HG02798 (cell line): ENCODE measurements around the gene GDF10.

Experiments
- ATAC-seq: cut with Tn5 transposase; IDR thresholded peaks from one replicate; pipeline ENCODE4 v1.9.1; 2021; ENCODE audit warnings: mild to moderate bottlenecking; ENCODE audit not compliant: unreplicated experiment, poor library complexity

The GDF10 gene

DNA sequence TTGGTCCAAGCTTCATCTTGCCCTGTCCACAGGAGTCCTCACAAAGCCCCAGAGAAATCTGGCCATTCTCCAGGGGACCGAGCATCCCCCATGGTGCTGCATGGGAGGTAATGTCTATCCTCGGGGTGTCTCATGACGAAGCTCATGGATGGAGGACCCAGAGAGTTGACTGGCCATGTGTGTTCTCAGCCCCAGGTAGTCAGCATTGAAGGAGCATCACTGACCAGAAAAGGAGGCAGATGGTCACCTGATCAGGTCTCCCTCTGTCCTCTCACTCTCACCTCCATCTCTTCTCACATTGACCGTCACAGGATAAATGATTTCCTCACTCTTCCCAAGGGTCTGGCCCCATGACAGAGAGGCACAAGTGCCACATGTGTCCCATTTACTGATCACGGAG lies 33.4 kb upstream of the GDF10 start:
- ATAC-seq, result no peak

DNA sequence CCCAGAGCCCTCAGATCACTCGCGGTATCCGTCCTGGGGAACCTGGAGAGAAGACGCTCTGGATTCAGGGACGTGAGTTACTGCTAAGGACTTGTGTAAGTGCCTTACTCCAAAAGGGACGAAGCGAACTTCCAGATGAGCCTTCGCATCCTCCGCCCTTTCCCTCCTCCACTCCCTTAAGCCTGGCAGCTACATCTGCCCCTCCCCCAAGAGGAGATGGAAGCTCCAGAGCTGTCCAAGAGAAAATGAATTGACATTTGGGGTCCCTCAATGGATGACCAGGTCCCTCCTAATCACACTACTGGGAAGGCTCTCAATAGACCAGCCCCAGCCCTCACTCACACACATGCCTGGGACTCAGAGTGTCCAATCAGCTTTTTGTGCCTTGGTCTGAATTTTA lies 31.3 kb upstream of the GDF10 start:
- ATAC-seq, result no peak

DNA sequence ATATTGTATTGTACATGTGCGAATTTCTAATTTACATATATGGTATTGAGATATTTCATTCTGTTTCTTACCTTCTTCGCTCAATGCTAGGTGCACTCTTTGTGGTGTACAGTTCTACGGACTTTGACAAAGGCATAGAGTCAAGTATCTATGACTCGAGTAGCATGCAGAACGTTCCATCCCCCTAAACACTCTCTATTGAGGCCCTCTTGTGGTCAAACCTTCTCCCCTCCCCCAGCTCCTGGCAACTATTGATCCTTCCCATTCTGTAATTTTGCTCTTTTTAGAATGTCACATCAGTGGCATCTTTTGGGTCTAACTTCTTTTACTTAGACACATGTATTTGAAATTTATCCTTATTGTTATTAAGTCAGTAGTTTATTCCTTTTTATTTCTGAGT lies 30.7 kb upstream of the GDF10 start:
- ATAC-seq, result no peak

DNA sequence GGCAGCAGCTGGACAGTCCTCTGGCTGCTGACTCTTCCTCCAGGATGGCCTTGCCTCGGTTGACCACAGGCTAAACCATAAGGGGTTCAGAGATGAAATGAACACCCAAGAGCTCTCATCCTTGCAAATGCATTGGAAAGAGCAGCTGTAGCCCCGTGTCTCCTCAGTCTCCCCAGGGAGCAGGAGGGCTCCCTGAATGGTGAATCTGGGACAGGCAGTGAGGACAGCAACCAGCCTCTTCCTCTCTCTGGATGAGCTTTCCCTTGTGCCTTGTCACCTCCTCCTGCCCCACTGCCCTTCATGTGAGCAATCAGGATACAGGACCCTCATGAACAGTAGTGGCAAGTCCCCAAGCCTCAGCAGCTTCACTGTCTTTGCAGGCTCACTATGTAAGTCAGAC lies 23.9 kb upstream of the GDF10 start:
- no peak for ATAC-seq

DNA sequence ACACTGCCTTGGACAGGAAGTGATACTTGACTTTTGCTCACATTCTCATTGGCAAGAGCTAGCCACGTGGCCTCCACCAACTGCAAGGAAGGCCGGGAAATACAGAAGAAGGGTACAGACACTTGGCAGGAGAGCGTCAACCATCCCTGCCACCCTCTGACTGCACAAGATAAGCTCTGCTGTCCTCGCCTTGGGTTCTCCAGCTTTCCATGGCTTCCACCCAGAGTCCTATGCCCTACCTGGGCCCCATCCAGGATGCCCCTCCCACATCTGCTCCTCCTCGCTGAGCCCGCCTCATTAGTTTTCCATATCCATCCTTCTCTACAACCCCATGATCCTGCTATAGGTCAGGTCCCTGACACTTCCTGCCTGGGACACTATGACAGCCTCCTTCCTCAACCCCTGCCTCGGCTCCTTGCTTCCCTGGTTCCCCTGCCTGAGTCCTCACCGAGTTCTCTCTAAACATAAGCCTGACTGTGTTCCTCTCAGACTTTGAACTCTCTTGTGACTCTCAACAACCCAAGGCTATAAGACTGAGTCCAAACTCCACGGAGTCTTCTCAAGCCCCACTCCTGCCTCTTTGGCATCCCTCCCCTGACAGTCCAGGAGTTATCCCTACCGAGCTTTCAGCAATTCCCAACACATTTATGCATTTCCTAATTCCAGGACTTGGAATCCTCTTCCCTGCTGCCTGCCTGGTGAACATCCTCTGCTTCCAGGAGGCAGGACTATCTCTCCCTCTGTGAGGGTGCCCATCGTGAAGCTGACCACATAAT lies 23.2 kb upstream of the GDF10 start:
- no peak for ATAC-seq

DNA sequence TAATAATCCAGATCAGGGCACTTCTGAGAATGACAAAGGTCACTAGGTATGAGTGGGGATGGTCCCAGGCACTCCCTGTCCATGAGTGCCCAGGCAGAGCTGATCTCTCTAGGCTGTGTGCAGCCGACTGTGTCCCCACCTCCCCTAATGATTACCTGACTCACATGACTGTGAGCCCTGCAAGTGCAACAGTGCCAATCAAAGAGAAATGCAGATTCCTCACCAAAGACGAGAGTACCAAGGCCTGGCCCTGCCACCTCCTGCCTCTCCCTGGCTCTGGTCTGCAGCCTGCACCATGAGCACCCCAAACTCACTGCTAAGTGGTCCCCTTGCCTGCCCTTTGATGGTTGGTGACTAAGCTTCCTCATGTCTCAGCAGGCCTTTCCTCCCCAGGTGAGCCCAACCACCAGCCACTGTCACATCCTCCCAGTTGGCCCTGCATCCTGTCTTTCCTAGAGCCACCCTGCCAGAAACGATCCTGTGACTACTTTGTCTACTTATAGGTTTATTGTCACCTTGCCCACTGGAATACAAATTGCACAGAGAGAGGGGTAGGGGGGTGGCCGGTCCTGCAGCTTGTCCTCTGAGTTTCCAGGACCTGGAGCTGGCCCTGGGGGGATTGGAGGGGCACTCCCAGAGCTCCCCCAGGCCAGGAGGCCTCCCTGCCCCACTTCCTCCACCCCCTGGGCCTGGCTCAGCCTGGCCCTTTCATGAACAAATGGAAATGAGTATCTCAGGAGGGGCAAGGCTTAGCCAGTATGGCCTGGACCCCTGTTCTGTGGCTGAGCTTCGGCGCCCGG lies 22.4 kb upstream of the GDF10 start:
- no peak for ATAC-seq

DNA sequence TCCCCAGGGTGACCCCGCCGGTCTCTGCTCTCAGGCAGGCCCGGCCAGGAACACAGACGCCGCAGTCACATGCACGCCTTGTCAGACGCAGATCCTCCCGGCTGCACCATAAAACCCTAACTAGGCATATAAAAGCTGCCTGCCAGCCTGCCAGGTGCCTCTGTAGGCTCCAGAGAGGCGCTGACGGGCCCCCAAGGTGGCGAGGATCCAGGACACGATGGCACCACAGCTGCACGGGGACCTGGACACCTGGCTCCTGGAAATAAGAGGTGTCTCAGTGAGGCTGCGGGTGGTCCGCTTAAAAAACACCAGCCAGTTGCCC lies 21.9 kb upstream of the GDF10 start:
- ATAC-seq, result no peak

DNA sequence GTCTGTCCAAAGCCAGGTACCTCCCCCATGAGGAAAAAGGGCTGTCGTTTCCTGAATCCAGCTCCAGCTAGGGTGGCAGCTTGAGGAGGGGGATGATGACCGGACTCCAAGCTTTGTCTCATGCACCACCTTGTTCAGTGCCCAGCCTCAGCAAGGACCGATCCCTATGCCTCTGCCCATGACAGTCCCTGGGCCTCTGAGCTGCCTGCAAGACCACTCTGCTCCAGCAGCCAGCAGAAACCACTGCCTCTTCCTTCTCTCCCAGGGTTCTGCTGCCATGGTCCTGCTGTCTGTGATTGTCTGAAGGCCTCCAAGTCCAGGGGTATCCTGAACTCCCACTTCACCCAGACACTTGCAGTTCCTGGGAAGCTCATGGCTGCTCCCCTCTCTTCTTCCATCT lies 21.3 kb upstream of the GDF10 start:
- no peak for ATAC-seq

DNA sequence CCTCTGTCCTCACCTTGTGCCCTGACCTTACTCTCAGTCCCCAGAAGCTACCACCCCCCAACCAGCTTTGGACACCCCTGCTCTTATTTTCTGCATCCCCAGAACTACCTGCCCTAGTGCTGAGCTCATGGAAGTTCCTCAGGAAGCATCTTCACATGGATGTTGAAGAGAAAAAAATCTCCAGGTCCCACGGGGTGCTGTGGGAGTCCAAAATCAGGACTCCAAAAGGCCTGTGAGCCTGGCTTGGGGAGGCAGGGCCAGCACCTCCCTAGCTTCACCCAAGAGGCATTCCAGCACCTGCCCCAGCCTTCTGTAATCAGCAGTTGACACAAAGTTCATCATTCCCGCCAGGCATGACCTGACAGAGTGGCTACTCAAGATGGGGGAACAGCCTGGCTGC lies 20.7 kb upstream of the GDF10 start:
- ATAC-seq, result no peak

DNA sequence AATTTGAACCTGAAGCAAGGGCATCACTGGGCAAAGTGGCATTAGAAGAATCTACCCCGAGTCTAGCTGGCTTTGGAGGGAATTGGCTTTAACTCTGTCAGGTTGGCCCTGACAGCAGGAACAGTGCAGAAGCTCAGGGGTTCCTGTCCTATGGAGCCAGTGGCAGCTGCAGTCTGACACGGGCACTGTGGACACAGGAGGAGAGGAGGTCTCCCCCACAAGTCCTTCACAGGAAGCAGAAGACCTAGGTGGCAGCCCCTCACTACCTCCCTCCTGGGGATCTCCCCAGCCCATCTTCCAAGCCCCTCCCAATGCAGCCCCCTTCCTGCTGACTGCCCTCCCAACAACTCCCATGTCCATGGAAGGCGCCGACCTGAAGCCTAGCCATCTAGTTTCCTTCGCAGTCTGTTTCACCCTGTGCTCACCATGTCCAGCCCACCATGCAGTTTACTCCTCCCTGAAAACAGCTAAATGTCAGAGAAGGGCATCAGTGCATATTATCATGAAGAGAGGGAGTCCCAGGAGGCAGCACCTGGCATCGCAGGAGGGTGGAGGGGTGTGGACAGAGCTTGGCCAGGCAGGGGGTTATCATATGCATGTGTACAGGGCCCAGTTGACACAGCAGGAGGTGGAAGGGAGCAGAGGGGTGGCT lies 17.9 kb upstream of the GDF10 start:
- ATAC-seq, result no peak

DNA sequence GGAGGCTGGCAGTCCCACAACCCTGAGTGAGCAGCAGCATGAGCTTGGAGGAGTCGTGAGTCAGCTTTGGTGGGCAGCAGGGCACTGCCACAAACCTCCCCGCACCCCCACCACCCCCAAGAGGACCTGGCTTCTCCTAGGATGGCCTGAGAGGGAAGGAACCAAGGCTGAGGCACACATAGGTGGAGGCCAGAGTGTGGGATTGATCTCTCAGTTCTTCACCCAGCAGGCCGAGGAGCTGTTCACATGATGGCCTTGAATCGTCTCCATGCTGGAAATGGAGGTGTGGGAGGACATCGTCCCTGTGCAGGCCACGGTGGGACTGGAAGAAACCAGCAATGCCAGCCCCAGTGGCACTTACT lies 17.4 kb upstream of the GDF10 start:
- no peak for ATAC-seq

DNA sequence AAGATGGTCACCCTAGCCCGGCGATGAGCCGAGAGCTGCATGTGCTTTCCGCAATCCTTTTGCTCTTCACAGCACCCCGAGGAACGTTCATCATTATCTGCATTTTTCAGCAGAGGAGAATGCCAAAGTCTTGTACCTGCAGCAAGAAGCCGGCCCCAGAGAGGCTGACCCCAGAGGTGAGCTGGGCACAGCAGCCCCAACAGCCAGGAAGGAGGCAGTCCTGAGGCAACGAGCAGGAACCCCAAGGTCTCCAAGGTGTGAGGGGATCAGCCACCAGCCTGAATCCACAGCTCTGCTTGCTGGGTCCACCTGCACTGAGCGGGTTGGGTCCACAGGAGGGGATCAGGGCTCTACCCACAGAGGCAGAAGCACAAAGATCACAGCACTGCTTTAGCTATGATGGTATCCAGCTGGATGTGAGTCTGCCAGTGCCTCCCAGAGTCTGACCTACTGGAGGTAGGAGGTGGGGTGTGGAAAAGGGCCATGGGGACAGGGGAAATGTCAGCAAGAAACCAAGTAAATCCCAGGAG lies 16.8 kb upstream of the GDF10 start:
- no peak for ATAC-seq

DNA sequence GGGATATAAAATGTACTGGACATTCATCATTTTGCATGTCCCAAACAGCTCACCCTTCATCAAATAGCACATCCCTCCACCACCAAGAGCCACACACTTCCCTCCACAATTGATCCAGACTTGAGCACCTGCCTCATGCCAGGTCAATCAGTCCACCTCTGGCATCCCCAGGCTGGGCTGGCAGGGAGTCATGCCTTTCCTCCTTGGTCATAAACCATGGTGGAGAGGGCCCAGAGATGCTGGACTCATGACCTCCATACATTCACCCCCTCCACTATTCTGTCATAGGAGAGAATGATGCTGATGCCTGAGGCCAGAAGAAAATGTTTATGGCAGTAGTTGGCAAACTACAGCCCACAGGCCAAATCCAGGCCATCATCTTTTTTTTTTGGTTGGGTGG lies 16.1 kb upstream of the GDF10 start:
- ATAC-seq, result no peak

DNA sequence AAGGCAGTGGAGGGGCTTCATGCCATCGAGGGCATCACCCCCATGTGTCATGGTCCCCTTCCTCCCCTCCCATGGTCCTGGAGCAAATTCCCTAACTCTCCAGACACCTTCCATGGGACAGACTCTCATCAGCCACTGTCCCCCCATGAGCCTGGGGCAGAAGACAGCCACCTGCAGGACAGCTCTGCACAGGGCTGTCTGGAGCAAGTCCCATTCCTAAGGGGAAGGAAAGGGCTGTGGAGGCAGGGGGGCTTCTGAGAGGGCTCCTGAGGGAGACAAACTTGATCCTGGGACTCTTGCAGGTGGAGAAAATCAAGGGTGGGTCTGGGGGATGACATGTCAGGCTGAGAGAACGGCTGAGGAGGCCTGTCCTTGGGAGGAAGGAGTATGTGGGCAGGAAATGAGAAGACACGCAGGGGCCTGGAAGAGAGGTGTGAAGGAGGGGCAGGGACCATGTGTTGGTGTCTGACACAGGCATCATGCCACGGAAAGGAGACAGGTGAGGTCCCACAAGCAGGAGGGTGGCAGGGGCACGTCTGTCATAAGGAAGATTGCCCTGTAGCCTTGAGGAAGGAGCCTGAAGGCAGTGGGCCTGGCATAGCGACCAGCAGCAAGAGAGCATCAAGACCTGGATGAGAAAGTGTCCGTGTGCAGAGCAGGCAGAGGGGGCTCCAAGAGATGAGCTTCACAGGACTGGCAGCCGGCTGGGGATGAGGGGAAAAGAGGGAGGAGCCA lies 14.4 kb upstream of the GDF10 start:
- no peak for ATAC-seq

DNA sequence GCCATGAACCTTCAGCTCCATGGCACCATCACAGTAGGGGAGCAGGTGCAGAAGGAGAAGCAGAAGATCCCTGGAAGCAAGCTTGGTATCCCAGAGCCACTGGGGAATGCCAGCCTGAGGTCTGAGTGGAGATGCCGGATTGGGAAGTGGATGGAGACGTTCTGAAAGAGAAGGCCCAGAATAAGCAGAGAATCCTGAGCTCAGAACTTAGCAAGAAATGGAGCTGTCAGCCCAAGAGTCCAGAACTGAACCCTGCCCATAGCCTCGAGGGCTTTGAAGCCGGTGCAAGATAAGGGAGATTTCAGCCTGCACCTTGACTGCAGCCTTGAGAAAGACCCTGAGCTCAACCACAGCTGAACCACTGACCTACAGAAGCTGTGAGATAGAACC lies 13.9 kb upstream of the GDF10 start:
- ATAC-seq, result no peak

DNA sequence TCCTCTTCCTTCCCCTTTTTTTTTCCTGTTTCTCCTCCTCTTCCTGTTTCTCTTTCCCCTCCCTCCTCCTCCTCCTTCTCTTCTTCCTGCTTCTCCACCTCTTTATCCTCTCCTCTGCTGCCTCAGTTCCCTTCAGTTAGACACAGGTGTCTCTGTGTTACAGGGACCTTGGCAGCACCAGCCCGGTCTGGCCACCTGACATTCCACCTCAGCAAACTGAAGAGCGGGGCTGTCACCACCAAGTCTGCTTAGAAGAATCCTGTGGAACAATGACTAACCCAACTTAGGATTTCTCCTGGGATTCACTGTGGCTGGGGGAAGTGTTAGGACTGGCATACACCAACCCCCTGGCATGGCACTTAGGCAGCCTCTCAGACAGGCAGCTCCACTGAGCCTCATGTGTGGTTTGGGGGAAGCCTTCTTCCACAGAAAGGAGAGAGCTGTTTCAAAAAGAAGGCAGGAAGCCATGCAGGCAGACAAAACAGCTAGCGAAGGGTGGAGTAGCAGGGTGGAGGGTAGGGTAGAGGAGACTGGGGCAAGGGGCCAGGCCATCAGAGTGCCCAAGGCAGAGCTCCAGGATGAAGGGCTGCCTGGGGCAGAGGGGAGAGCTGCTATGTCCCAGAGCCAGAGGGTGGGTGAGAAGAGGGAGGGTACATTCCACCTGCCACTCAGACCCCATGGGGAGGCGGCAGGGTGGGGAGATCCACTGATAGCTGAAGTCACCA lies 13.2 kb upstream of the GDF10 start:
- no peak for ATAC-seq

DNA sequence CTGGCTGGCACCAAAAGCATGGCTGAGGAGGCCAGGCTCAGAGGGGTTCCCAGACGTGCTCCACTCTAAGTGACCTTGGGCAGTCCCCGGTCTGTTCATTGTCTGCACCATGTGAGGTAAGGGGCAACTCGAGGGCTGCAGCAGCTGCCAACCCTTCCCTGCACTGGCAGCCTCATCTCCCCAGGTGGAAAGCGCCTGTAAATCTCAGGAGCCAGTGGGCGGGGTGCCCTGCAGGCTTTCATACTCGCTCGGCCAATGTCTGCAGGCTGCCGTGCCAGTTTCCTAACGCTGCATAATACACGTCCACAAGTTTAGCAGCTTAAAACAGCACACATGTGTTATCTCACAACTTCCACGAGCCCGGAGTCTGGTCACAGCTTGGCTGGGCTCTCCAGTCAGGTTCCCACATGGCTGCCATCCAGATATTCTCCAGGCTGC lies 12.6 kb upstream of the GDF10 start:
- ATAC-seq, result no peak

DNA sequence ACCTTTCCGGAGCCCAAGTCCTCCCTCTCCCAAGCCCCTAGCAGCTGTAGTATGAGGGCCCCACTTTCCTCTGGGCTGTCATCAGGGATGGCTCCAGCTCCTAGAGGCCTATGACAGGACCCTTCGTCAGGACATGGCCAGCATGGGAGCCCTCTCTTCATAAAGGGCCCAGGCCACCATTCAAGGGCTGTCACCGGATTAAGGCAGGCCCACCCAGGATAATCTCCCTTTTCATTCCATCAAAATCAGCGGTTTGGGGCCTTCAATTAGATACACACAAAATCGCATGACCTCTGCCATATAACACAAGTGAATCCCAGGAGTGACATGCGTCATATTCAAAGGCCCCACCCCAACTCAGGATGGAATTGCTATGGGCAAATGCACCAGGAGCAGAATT lies 12.2 kb upstream of the GDF10 start:
- ATAC-seq, result no peak

DNA sequence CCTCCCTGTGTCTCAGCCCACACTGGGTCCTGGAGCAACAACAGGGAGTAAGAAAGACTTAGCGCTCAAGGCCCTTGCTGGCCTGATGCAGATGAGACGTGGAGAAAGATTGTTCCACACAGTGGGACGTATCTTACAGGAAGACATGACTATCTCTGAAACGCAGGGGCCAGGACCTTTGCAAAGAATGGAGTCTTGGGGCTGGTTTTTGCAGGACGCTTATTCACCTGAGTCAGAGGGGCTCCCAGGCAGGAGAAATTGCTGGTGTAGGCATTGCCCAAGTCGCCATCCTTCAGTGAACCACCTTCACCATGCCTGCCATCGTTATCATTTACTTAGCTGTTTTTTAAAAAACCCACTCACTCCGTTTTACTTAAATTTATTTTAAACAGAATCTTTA lies 11.8 kb upstream of the GDF10 start:
- no peak for ATAC-seq

DNA sequence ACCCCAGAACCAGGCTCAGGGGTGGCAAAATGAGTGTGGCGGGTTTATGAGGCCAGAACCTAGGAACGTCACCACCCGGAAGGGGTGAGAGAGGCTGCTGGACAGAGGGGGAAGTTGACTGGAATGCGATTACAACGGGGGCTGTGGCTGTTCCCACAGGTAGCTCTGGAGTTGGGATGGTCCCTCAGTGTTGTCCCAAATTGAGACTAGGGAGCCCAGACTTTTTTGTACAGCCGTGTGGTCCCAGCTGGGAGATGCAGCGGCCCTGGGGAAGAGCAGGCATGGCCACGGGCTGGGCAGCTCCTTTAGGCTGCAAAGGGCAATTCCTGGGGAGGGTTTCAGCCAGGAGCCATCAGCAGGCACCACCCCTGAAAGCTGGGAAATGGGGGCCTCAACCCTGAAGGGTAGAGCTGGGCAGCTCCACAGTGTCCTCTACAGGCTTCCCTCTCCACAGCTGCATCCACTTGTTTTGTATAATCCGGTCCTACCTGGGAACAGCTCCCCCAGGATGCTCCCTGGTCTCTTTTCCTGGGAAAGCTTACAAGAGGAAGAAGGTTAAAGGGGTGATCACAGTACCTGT lies 11.0 kb upstream of the GDF10 start:
- ATAC-seq, result no peak
